T-helper 22 cell (primary cell): ENCODE data around the gene TSHZ3.

Source experiments
- DNase-seq: peaks from one replicate; pipeline ENCODE4 v3.0.0-alpha.2; 2020; ENCODE audit warnings: low read depth

Gene TSHZ3

GRCh38 chr19:31349160-31349881 is at the start of gene TSHZ3:
Gene TSHZ3 (minus strand): TSS chr19:31349436. CDS start chr19:31349219, 217 bp downstream.
- peak; percentile 30 for DNase-seq

DNA sequence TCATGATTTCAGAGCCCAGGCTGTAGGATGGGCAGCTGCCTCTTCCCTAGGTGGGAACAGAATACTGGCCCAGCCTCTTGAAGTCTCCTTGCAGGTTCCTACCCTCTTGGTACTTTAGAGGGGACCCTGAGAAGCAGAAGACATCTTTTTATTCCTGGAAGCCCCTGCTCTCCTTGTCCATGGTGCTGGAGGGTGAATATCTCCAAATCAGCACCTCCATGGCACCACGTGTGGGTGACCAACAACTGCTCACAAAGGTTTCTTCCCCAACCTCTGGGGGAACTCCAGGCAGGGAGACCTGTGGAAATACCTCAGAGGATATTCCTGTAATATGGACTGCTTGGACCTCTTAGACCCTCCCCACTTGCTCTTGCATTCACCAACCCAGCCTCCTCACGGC is 48.1 kb upstream of the TSHZ3 start:
- DNase-seq = no peak

GRCh38 chr19:31392464-31392863 is 43.2 kb upstream of the TSHZ3 start:
- no peak for DNase-seq

DNA sequence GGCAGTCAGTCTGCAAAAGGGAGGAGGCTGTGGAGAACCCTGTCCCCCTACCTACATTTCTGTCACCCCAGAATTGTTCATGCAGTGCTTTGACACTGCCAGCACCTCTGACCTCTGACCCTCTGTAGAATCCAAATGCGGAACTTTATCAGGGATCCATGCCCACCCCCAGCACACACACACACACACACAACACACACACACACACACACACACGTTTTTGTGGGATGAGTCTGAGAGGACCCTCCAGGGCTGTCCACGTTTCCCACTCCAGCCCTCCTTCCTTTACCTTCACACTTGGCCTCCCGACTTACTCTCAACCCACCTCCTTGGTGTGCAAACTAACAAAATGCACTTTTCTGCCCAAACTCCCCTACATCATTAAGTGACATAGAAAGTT is 42.3 kb upstream of the TSHZ3 start:
- DNase-seq = no peak

DNA sequence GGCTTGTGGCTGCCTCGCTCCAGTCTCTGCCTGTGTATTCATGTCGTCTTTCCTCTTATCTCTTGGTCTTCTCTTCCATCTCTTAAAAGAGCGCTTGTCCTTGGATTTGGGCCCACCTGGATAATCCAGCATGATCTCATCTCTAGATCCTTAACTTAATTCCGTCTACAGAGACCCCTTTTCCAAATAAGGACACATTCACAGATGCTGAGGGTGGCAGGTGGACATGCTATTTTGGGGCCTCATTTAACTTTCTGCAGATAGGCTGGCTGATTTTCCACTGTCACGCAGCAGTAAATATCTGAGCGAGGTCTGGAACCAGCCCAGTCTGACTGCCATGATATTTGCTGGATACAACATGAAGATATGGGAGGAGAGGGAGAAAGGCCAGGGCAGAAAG is 41.5 kb upstream of the TSHZ3 start:
- no peak for DNase-seq

GRCh38 chr19:31389874-31390273 is 40.6 kb upstream of the TSHZ3 start:
- DNase-seq = no peak

DNA sequence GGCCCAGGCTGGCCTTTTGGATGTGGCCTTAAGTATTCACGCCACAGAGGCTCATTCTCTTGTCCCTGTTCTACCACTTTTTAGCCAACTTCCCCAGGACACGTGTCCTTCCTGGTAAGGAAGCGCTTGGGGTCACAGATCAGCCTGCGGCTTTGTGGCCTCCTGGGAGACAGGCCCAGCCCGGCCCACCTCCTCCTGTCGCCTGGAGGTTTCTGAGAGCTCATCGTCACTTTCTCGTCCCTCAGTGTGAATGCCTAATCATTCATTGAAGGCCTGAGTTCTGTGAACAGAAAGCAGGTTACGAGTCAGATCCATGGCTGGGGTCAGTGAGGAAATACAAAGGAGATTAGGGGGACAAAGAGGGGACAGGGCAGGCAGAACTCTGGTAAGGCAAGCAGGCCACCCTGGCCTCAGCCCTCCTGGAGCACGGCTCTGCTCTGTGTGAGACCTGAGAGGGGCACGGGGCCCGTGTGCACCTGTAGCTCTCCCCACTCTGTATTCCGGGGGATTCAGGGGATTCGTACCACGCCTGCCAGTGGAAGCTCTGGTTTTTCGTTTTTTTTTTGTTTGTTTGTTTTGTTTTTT is 38.6 kb upstream of the TSHZ3 start:
- no peak for DNase-seq

DNA sequence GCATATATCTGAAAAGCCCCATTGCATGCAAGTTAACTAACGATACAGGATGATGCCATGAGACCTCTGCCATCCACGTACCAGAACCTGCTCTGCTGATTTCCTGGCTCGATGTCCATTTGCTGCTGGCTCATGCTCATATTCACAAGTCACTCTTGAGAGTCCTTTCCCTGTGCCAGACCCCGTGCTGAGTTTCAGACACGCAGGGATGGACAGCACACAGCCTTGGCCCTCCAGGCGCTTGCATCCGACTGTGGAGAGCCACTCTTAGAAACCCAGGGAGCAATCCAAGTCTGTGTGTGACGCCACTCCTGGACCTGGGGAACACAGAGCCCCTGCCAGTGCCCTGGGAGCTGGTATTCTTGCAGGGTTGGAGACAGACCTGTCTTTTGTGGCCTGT is 37.6 kb upstream of the TSHZ3 start:
- no peak for DNase-seq

GRCh38 chr19:31385744-31386143 is 36.5 kb upstream of the TSHZ3 start:
- DNase-seq = no peak

- DNase-seq = no peak
Observed at GRCh38 chr19:31383553-31383952, 34.3 kb upstream of the TSHZ3 start.

GRCh38 chr19:31380854-31381253 is 31.6 kb upstream of the TSHZ3 start:
- DNase-seq = no peak

GRCh38 chr19:31378404-31378803 is 29.2 kb upstream of the TSHZ3 start:
- no peak for DNase-seq

DNA sequence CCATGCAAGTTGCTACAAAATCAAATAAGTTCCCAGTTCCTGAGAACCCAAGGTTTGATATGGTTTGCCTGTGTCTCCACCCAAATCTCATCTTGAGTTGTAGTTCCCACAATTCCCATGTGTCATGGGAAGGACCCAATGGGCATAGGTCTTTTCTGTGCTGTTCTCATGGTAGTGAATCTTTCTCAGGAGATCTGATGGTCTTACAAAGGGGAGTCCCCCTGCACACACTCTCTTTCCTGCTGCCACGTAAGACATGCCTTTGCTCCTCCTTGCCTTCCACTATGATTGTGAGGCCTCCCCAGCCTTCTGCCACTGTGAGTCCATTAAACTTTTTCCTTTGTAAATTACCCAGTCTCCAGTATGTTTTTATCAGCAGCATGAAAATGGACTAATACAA is 28.5 kb upstream of the TSHZ3 start:
- DNase-seq = no peak

DNA sequence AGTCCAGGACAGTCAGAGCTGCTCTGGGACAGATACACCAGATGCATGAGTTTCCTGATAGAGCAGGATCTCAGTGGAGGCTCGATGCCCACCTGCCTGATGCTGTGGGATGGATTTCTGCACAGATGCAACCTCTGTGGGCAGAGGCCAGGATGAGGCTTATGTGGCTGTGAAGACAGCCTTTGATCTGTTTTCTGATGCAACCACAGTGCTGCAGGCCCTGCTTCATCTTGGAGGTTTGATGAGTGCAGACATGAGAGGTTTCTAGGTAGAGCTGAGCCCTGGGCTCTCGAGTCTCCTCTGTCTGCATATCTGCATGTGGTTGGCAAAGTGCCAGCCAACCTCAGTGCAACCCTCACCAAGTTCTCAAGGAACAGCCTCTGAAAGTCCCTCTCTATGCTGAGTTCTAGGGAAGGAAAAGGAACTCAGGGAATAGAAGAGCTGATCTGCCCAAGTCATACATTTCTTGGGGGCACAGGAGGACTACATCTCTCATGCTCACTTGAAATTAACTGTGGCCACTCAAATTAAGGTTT is 23.1 kb upstream of the TSHZ3 start:
- DNase-seq = no peak

- no peak for DNase-seq
Observed at GRCh38 chr19:31370216-31370615, 21.0 kb upstream of the TSHZ3 start.

GRCh38 chr19:31364963-31365362 is 15.7 kb upstream of the TSHZ3 start:
- DNase-seq = no peak

DNA sequence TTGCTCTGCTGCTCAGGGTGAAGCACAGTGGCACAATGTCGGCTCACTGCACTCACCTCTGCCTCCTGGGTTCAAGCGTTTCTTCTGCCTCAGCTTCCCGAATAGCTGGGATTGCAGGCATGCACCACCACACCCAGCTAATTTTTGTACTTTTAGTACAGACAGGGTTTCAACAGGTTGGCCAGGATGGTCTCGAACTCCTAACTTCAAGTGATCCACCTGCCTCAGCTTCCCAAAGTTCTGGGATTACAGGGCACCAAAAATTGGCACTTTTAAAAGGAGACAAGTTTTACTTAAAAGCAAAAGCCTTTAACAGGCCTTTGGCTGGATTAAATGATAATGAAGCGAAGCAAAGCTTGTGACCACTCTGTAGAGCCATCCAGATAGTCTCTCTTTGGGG is 12.5 kb upstream of the TSHZ3 start:
- no peak for DNase-seq

GRCh38 chr19:31357315-31357673 is 8.1 kb upstream of the TSHZ3 start:
- no peak for DNase-seq

GRCh38 chr19:31356587-31357314 is 7.5 kb upstream of the TSHZ3 start:
- no peak for DNase-seq

DNA sequence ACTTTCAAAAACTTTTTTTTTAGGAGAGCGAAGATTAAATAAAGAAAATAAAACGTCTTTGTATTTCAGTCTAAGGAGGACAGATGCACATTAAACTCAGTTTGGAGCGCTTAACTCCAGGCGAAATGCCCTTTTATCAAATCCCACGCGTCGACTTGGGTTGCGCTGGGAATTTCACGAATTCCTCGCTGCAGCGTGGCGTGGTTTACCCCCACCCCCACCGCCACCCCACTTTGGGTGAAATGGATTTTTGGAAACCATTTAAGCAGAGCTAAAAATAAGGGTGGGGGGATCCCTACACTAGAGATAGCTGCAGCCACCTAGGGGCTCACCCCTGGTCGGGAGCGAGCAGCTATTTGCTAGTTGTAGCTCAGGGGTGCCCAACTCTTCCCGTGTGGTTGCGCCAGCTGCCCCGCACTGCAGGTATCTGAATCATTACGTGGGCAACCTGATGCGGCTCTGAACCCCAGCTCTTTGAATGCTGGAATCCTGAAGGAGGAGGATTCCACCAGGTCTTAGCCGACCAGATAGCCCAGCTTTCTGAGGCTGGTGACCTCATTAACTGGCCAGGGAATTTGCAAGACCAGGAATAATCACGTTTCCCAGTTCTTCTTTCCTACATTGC is 6.5 kb upstream of the TSHZ3 start:
- DNase-seq = no peak

DNA sequence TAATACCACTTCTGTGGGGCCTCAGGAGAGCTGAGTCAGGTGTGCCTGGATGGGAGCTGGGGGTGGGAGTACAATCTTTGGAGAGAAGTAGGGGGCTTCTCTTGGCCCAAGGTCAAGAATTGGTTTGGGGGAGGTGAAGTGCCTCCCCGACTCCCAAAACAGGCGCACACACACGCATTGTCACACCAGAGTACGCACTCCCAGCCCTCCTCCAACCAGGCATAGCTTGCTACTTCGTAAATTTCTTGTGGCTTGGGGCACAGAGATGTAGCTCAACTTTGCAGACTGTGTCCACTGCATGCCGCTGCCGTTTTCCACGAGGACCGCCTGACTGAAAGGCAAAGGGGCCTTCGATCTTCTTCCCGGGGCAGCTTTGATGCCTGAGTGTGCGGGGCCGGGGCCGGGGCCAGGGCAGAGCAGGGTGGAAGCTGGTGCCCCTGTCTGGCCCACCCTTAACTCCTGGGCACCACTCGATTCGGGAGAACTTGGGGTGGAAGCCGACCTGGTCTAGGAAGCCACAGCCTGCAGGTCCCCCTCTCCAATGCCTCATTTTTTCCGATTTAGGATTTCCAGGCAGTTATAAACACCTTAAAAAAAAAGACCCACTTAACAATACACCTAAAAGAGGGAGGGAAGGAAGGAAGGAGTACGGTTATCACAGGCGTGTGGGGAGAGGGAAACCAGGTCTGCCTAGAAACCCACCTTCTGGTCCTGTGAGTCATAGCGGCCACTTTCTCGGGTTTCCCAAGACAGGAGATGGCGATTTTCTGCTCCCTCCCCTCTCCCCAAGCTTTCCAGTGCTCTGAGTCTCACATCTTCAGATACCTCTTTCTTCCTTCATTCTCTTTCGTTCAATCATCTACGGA is 5.8 kb upstream of the TSHZ3 start:
- DNase-seq = no peak

- DNase-seq = no peak
Observed at GRCh38 chr19:31354316-31354715, 5.1 kb upstream of the TSHZ3 start.
